PFSK-1 (cell line): ENCODE measurements around the gene OBP2B.

Experiments used
- FOXP2 ChIP-seq: optimal IDR thresholded peaks from 2 replicates; pipeline ENCODE3; 2011; ENCODE audit warnings: borderline replicate concordance, control low read depth, inconsistent platforms; ENCODE audit not compliant: insufficient read depth; ENCODE audit errors: extremely low read length, extremely low read depth
- POLR2AphosphoS5 ChIP-seq: IDR thresholded peaks from 2 replicates; pipeline ENCODE4 v1.6.1; 2012; ENCODE audit warnings: low read depth, mild to moderate bottlenecking, control low read depth, low read length, moderate library complexity
- REST ChIP-seq, 2 experiments: IDR thresholded peaks; 2 replicates each; pipeline versions ENCODE4 v1.6.1 to v1.8.0; 2011 to 2012; ENCODE audit warnings: low read depth in 2 of 2, low read length in 2 of 2, control low read depth in 1 of 2, inconsistent platforms in 1 of 2, mild to moderate bottlenecking in 1 of 2, moderate library complexity in 1 of 2; ENCODE audit not compliant: insufficient read depth in 1 of 2
- SIN3A ChIP-seq: IDR thresholded peaks from 2 replicates; pipeline ENCODE4 v1.6.1; 2012; ENCODE audit warnings: mild to moderate bottlenecking, low read length, moderate library complexity, borderline replicate concordance; ENCODE audit not compliant: insufficient read depth
- TAF1 ChIP-seq: IDR thresholded peaks from 2 replicates; pipeline ENCODE4 v1.6.1; 2012; ENCODE audit warnings: low read length, control low read depth, borderline replicate concordance; ENCODE audit not compliant: insufficient read depth

The OBP2B gene

GRCh38 chr9:133210609-133211008 lies 1.6 kb upstream of the OBP2B start:
- TF ChIP-seq TAF1 (no peak), FOXP2 (no peak), REST (IDR thresholded peaks at IDR 0.05; ENCODE audit: insufficient read depth in 1 of 2, low read depth in 2 of 2, low read length in 2 of 2) (no peak), SIN3A (no peak), POLR2AphosphoS5 (no peak)

- no peak for TF ChIP-seq SIN3A
- TF ChIP-seq TAF1 = no peak
- TF ChIP-seq FOXP2 = no peak
- TF ChIP-seq REST (IDR thresholded peaks at IDR 0.05; ENCODE audit: insufficient read depth in 1 of 2, low read depth in 2 of 2, low read length in 2 of 2) = no peak
- TF ChIP-seq POLR2AphosphoS5 = no peak
Measured at GRCh38 chr9:133210202-133210532, 1.1 kb upstream of the OBP2B start.

- TF ChIP-seq TAF1 (no peak), REST (IDR thresholded peaks at IDR 0.05; ENCODE audit: insufficient read depth in 1 of 2, low read depth in 2 of 2, low read length in 2 of 2) (no peak), POLR2AphosphoS5 (no peak), SIN3A (no peak), FOXP2 (no peak)
Measured at GRCh38 chr9:133207540-133208170, 1.4 kb downstream of the OBP2B start.

GRCh38 chr9:133207021-133207531 lies 2.0 kb downstream of the OBP2B start:
- no peak for TF ChIP-seq POLR2AphosphoS5
- TF ChIP-seq TAF1 = no peak
- no peak for TF ChIP-seq SIN3A
- no peak for TF ChIP-seq REST (IDR thresholded peaks at IDR 0.05; ENCODE audit: insufficient read depth in 1 of 2, low read depth in 2 of 2, low read length in 2 of 2)
- no peak for TF ChIP-seq FOXP2
